Activated T-cell treated with anti-CD3 and anti-CD28 coated beads, Interleukin-2, amount 50 U/mL, for 24 hours (primary cell): ENCODE measurements around the gene CD244.

ENCODE experiments used
- DNase-seq: peaks from one replicate; pipeline ENCODE4 v3.0.0-alpha.2; 2020
- H3K27ac Mint-ChIP-seq: 2 replicates; pipeline ENCODE4 v1.8.0; 2020; ENCODE audit warnings: mild to moderate bottlenecking, mixed read lengths
- H3K27me3 Mint-ChIP-seq: 2 replicates; pipeline ENCODE4 v1.8.0; 2020; ENCODE audit warnings: mixed read lengths
- H3K36me3 Mint-ChIP-seq: 2 replicates; pipeline ENCODE4 v1.8.0; 2020; ENCODE audit warnings: low read depth, mixed read lengths
- H3K4me1 Mint-ChIP-seq: 2 replicates; pipeline ENCODE4 v1.8.0; 2020; ENCODE audit warnings: low read depth, mixed read lengths
- H3K4me3 Mint-ChIP-seq: 2 replicates; pipeline ENCODE4 v1.8.0; 2020; ENCODE audit warnings: mild to moderate bottlenecking, moderate library complexity, mixed read lengths
- H3K9me3 Mint-ChIP-seq: 2 replicates; pipeline ENCODE4 v1.8.0; 2020; ENCODE audit warnings: mixed read lengths

CD244 gene

DNA sequence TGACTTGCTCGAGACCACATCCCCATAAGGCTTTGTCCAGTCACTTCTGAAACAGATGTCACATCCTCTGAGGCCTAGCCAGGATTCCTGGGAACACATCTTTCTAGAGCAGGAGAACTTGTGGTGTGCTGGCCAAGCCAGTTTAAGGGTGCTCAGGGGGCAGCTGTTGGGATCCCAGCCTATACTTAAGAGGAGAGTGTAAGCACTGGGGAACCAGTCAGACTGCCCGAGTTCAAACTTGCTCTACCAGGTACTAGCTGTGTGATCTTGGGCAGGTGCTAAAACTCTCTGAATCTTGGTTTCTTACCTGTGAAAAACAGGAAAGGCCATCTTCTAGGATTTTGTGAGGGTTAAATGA, 82.3 kb downstream of the CD244 start:
- no peaks in the 10 kb centered on the region for H3K36me3 Mint-ChIP-seq
- H3K4me3 Mint-ChIP-seq: no peak overlapping the region
- no peak overlapping the region for H3K27ac Mint-ChIP-seq
- no peak for DNase-seq
- no peaks in the 10 kb centered on the region for H3K9me3 Mint-ChIP-seq
- no peaks in the 10 kb centered on the region for H3K27me3 Mint-ChIP-seq
- H3K4me1 Mint-ChIP-seq: peaks cover 39% of the 10 kb centered on the region
